Urinary bladder (tissue), 4 donors: ENCODE measurements around the gene SORCS2. TPM values are rescaled to one million over a fixed set of nuclear protein-coding genes. Genes with fewer than 3 reads are reported as not detected.
A peak's percentile ranks its signal among the peaks of the same experiment; 100 is the strongest.

Experiments
- DNase-seq: peaks from one replicate; pipeline ENCODE4 v3.0.0-alpha.2; 2015; ENCODE audit errors: extremely low spot score
- H3K27ac ChIP-seq: one replicate; pipeline ENCODE4 v1.5.1; 2013; ENCODE audit warnings: low read depth, mild to moderate bottlenecking, moderate library complexity
- H3K36me3 ChIP-seq: one replicate; pipeline ENCODE4 v1.6.1; 2013; ENCODE audit warnings: mild to moderate bottlenecking, moderate library complexity; ENCODE audit not compliant: insufficient read depth
- H3K4me1 ChIP-seq: one replicate; pipeline ENCODE4 v1.6.1; 2013; ENCODE audit warnings: mild to moderate bottlenecking, moderate library complexity; ENCODE audit not compliant: insufficient read depth
- H3K4me3 ChIP-seq: one replicate; pipeline ENCODE4 v1.5.1; 2013; ENCODE audit warnings: low read depth, low read length
- WGBS: extraction: QIAGEN DNeasy Blood & Tissue Kit; methylation state at CpG from one replicate; pipeline ENCODE4 v1.1.7; 2013; 5-methylcytosine and 5-hydroxymethylcytosine counted together
- polyA plus RNA-seq: library from polyadenylated mRNA; stranded (reverse); fragments of 200-250 nt; gene quantifications from one replicate; pipeline ENCODE4 v1.2.3, GENCODE V29; 2013
- total RNA-seq: library from RNA; depleted of rRNA; stranded (reverse); fragments of >200 nt; gene quantifications from one replicate; pipeline ENCODE4 v1.2.3, GENCODE V29; 2014
- donor health status: healthy with polysubstance abuse.
- donor health status: healthy.

Gene SORCS2
- total and polyA plus RNA-seq, 2 donors = 5.3 to 10.8 TPM

DNA sequence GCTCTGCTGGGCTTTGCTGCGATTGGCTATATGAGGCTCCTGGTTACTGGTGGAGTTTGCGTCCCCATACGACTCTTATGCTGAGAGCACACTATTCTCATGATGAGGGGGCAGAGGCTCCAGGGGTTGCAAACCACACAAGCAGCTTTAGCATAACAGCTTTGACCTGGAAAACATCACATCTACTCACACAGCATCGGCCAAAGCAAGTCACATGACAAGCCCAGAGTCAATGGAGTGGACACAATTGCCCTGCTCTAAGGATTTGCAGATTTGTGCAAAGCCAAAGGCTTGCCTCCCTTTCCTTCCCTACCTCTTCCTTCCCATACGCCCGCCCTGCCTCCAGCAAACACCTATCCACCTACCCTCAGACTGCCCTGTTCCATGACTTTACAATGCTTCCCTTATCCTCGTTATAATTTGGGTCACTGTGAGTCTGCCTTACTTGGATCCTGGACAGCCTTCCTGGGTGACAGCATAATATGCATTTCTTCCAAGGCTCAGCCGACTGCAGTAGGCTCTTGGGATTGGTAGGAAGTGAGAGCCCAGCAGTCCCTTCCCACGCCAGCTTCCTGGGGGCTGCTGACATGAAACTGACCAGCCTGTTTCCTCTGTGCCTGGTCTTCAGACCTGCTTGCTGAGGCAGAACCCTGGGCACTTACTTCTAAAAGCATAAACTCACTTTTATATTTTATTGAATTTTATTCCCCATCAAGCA lies 450.6 kb downstream of the SORCS2 start:
- H3K27ac ChIP-seq = no peak overlapping the region
- 72% methylated on average over 9 of the region's 9 CpGs for WGBS
- no peak overlapping the region for H3K4me3 ChIP-seq
- H3K36me3 ChIP-seq = no peaks in the 10 kb centered on the region
- no peak for DNase-seq
- no peaks in the 10 kb centered on the region for H3K4me1 ChIP-seq

DNA sequence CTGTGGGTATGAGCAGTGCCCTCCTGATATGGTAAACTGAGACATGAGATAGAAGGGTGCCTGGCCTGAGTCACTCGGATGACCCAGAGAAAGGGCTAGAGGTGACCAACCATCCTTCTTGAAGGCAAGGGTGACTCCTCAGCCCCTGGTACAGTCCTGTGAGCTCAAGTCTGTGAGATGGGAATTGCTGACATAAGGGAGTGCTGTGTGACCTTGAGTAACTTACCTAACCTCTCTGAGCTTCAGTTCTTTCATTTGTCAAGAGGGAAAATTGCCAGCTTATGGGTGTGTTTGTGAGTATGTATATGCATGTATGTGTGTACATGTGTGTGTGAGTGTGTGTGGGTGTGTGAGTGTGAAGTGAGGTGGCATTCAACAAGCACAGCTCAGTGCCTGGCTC lies 452.8 kb downstream of the SORCS2 start:
- no peak overlapping the region for H3K4me3 ChIP-seq
- 100% methylated on average over 1 of the region's 1 CpG for WGBS
- no peak overlapping the region for H3K27ac ChIP-seq
- no peak for DNase-seq
- H3K4me1 ChIP-seq = no peaks in the 10 kb centered on the region
- H3K36me3 ChIP-seq = no peaks in the 10 kb centered on the region

DNA sequence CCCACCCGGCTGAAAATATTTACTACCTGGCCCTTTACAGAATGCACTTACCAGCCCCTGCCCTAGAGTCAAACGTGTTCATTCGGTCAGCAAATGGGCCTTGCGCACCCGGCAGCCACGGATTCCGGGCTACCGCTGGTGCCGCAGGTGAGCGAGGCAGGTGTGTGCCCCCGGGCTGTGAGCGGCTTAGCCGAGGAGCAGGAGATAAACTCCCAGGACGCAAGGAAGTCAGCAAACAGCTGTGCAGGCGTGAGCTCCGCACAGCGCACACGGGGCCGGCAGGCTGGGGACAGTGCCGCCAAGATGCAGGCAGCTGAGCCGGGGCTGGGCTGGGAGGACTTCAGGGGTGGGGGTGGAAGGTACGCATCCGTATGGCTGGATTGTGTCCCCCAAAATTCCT lies 453.6 kb downstream of the SORCS2 start:
- H3K36me3 ChIP-seq = no peaks in the 10 kb centered on the region
- H3K4me3 ChIP-seq = no peak overlapping the region
- WGBS = 96% methylated on average over 23 of the region's 23 CpGs
- no peak for DNase-seq
- H3K27ac ChIP-seq = no peak overlapping the region
- H3K4me1 ChIP-seq = no peaks in the 10 kb centered on the region

DNA sequence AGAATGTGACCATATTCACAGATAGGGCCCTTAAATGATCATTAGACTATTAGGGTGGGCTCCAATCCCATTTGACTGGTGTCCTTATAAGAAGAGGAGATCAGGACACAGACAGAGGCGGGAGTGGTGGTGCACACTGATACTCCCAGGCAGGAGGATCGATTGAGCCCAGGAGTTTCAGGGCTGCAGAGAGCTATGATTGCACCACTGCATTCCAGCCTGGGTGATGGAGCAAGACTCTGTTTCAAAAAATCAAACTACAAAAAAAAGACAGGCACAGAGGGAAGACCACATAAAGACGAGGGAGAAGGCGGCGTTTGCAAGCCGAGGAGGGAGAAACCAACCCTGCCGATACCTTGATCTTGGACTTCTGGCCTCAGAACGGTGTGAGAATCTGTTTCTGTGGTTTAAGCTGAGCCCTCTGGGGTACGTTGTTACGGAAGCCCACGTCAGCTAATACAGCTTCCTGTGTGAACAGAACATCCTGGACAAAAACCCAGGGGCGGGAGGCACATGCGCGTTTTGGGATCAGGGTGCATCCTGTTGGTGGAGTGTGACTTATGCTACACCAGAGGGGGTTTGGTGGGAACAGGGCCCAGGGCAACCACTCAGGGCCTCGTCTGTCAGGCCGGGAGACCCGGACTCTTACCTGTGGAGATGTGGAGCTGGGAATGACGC lies 454.2 kb downstream of the SORCS2 start:
- 89% methylated on average over 18 of the region's 18 CpGs for WGBS
- Histone ChIP-seq H3K4me3 (no peak overlapping the region), H3K27ac (no peak overlapping the region), H3K36me3 (no peaks in the 10 kb centered on the region), H3K4me1 (no peaks in the 10 kb centered on the region)
- no peak for DNase-seq

DNA sequence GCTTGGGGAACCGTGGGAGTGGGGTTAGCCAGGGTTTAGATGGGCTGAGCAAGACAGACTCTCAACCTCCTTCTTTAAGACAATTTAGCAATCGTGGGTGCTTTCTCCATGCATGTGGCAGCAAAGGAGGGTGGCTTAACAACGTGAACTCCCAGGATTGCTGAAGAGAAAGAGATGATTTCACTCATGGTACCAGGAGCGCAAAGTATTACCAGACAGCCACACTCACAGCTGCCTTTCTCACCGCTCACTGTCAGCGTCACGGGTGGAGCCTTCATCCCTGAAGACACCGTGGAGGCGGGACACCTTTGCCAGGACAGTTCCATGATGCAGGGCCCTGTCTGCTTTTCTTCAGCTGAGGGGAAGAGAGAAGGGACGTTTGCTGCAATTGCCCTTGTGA lies 454.8 kb downstream of the SORCS2 start:
- Histone ChIP-seq H3K27ac (no peak overlapping the region), H3K4me1 (no peaks in the 10 kb centered on the region), H3K36me3 (no peaks in the 10 kb centered on the region), H3K4me3 (no peak overlapping the region)
- no peak for DNase-seq
- 91% methylated on average over 10 of the region's 10 CpGs for WGBS

DNA sequence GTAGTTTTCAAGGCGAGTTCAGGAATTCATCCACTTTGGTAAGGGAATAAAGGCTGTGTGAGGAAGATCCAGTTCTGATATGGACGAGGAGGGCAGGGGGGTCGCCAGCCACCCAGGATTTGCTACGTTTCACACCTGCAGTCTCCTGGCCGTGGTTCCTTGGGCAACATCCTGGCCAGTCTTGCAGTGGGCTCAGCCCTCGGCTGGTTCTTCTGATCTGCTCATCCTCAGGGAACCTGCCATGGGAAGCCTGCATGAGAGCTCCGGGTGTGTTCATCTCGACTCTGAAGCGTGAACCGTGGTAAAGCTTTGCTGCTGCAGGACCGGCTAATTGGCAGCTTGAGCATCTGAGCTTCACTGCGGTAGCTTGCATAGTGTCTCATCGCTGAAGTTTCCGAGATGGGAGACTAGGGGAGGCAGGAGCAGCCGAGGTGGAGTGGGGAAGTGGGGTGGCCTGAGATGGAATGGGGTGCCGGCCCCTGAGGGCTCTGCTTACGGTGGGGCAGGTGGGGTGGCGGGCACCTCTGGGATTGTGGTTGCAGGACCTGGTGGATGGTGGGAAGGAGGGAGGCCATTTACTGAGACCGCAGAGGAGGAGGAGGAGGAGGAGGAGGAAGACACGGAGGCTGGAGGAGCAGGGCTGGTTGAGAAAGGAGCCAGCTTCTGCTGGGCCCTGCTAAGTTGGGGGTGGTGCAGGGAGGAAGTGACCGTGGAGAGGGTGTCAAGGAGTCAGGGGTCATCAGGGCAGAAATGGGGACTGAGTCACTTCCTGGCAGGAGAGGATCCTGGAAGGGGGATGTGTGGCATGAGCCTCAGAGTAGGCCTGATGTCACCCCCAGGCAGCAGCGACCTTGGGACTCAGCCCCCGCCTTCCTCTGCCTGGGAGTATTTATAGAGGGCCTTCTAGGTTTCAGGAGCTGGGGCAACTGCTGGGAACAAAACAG lies 455.5 kb downstream of the SORCS2 start:
- Histone ChIP-seq H3K4me1 (peaks cover 1% of the 10 kb centered on the region), H3K27ac (no peak overlapping the region), H3K36me3 (no peaks in the 10 kb centered on the region), H3K4me3 (no peak overlapping the region)
- WGBS = 85% methylated on average over 23 of the region's 23 CpGs
- DNase-seq = no peak

DNA sequence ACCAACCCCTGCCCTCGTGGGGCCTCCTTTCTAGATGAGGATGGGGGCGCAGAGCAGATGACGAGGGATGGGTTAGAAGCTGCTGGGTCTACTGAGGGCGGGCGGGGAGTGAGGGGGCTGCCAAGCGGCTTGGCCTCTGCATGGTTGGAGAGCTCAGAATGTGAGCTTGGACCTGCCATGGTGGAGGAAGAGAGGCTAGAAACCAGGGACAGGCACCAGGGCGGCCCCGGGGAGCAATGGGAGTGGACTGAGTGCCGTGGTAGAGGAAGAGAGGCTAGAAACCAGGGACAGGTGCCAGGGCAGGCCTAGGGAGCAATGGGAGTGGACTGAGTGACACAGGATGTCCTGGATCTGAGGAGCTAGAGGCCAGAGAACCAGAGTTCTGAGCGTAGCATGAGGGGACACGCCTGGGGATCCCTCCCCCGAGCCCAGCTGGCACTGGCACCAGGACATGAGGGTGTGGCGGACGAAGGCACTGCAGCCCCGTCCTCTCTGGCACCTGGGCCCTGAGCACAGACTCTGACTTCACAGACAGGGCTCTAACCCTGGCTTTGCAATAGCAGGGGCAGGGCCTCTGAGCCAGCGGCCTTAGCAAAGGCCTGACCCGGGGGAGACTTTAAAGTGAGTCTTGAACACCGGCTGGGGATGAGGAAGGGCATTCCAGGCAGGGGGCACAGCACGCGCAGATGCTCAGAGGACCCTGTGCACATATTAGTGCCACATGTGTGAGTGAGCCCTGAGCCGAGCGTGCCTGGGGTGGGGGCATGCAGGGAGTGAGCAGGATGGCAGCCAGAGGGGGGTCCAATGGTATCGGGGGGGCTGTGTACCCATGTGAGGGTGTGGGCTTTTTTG lies 456.4 kb downstream of the SORCS2 start:
- Histone ChIP-seq H3K4me1 (peaks cover 2% of the 10 kb centered on the region), H3K36me3 (no peaks in the 10 kb centered on the region), H3K27ac (no peak overlapping the region), H3K4me3 (no peak overlapping the region)
- DNase-seq = no peak
- 82% methylated on average over 23 of the region's 23 CpGs for WGBS

DNA sequence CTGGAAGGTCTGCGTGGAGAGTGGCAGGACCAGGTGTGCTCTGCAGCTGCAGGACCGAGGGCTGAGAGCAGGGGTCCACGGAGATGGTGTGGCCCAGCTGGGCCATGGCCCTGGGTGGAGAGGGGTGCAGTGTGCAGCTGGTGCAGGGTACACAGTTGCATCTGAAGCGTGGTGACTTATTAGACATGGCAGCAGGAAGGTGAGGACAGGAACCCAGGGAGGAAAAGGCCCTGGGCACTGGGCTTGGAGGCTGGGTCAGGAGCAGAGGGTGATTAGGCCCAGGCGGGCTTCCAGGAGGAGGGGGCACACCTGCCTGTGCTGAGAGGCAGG lies 457.0 kb downstream of the SORCS2 start:
- no peak overlapping the region for H3K27ac ChIP-seq
- 93% methylated on average over 5 of the region's 5 CpGs for WGBS

DNA sequence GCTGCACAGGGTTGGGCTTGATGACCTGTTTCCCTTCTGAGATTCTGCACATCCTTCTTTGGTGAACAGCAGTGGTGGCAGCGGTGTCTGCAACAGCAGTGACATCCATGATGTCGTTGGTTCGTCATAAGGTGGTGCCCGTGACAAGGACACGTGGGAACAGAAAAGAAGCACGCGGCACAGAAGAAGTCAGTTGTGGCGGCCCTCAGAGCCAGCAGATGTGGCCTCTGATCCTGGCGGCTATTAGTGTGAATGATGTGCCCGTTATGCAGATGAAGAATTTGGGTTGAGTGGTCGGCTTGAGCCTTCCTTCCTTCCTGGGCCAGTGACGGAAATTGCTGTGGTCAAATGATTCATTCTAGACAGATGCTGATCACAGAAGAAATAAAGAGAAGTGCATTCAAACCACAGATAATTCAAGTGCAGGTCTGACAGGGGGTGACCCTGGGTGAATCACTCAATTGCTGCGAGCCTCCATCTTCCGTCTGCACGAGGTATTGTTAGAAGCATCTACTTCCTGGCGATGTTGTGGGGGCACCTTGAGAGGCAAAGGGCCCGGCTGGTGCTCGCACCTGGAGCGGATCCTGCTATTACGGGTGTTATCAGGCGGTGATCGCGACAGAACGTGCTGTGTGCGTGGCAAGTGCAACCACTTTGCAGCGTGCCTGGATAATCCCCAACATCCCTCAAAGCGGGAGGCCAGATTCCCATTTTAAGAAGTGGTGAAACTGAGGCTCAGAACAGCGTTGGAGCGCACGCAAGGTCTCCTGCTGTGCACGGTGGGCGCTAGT lies 457.6 kb downstream of the SORCS2 start:
- Histone ChIP-seq H3K27ac (no peak overlapping the region), H3K36me3 (no peaks in the 10 kb centered on the region), H3K4me3 (no peak overlapping the region), H3K4me1 (peaks cover 2% of the 10 kb centered on the region)
- DNase-seq = no peak
- WGBS = 81% methylated on average over 32 of the region's 32 CpGs

More for the DNA sequence above, 457.0 kb downstream of the SORCS2 start:
- Histone ChIP-seq H3K36me3 (no peaks in the 10 kb centered on the region), H3K4me3 (no peak overlapping the region), H3K4me1 (peaks cover 2% of the 10 kb centered on the region)
- no peak for DNase-seq

DNA sequence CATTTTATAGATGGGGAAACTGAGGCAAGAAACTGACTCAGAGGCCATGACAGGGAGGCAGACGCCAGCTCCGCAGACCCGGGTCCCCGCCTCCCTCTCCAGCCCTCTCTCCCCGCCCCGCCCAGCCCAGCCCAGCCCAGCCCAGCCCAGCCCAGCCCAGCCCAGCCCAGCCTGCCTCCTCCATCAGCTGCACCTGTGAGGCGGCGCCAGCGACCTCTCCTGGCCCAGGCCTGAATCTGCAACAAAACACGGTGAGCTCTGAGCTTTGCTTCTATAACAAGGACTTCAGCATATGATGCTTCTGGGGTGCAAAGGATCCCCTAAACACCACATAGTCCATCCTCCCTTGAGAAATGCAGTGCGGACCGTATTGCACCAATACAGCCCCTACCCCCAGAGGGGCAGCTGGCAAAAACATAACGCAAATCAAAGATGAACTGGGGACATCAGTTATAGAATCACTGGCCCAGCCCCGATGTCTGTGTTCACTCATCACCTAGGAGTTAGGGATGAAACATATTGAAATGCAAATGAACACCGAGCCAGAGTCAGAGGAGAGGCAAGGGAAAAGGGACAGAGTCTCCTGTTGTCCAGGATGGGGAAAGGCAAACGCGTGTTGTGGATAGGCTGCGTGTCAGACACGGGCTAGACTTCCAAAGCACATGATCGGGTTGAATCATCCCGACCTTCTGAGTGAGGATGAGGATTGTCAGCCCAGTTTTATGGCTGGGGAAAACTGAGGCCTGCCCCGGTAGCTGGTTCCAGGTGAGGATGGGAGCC lies 458.5 kb downstream of the SORCS2 start:
- WGBS = 59% methylated on average over 22 of the region's 22 CpGs
- Histone ChIP-seq H3K4me1 (peaks cover 2% of the 10 kb centered on the region), H3K4me3 (no peak overlapping the region), H3K36me3 (no peaks in the 10 kb centered on the region), H3K27ac (no peak overlapping the region)
- no peak for DNase-seq

DNA sequence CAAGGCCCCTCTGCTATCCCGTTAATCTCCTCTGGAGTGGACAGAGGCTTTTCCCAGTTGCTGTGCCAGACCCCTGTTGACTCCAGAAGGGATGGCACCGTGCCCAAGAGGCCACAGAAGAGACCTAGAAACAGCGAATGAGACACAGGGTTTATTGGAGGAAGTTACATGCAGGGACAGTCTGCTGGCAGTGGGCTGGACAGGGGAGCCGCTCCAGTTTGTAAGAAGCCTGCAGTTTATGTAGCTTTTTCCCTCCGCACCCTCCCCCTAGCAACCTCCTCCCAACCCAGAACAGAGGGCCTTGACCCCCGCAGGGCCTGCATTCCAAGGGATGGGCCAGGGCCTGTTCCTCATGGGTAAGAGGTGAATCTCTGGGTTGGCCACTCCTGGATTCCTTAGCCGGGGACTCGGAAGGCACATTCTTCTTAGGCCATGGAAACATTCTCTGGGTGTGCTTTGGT lies 459.2 kb downstream of the SORCS2 start:
- 44% methylated on average over 8 of the region's 8 CpGs for WGBS

DNA sequence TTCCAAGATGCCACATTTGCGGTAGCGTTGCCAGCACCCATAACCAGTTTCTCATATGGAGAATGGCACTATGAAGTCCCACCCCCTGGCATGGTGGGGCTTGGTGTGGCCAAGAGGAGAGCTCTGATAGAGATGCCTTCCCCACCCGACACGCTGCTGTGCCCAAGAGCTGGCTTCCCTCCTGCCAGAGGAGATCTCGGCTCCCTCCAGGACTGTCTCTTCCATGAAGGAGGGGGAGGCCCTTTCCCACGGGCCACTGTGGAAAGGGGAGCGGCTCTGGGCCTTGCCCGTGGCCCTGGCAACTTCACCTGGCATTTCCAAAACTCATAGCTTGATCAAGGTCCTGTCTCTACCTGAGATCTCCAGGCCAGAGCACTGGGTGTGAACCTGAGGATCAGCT lies 459.7 kb downstream of the SORCS2 start:
- Histone ChIP-seq H3K4me1 (peaks cover 2% of the 10 kb centered on the region), H3K36me3 (no peaks in the 10 kb centered on the region), H3K4me3 (no peak overlapping the region), H3K27ac (peak overlapping the region; percentile 38)
- DNase-seq = no peak
- 74% methylated on average over 8 of the region's 8 CpGs for WGBS

More for the DNA sequence above, 459.2 kb downstream of the SORCS2 start:
- DNase-seq = no peak
- no peaks in the 10 kb centered on the region for H3K36me3 ChIP-seq
- peaks cover 2% of the 10 kb centered on the region for H3K4me1 ChIP-seq
- H3K27ac ChIP-seq = peak overlapping the region; percentile 51
- H3K4me3 ChIP-seq = no peak overlapping the region
